B cell (primary cell): ENCODE measurements around the gene MUC6. TPM values are rescaled to one million over a fixed set of nuclear protein-coding genes. Genes with fewer than 3 reads are reported as not detected.

ENCODE experiments used
- ATAC-seq: fragments of 200-7000 bp; cut with Tn5 transposase; one replicate; pipeline ENCODE4 v1.10.0; 2021; ENCODE audit warnings: low read depth, mild to moderate bottlenecking, moderate number of reproducible peaks, moderate library complexity
- CTCF ChIA-PET: fragments of 350-600 bp; sonication (Branson Sonifier 250); formaldehyde crosslinking; loops from one replicate; lab custom pipeline; 2021; ENCODE audit warnings: antibody characterized with exemption, inconsistent platforms; lab: Charles Lee
- POLR2A ChIA-PET: fragments of 350-600 bp; sonication (Branson Sonifier 250); formaldehyde crosslinking; loops from one replicate; lab custom pipeline; 2021; ENCODE audit warnings: antibody characterized with exemption; lab: Charles Lee
- DNase-seq: peaks from one replicate; pipeline ENCODE4 v3.0.0; 2013
- H2AFZ ChIP-seq: 2 replicates; pipeline ENCODE4 v1.6.1; 2012; ENCODE audit warnings: mild to moderate bottlenecking, low read depth, low read length; ENCODE audit not compliant: insufficient read depth, poor library complexity, severe bottlenecking
- H3K27ac ChIP-seq, 2 donors: 1 replicate in 1 of 2; 2 replicates in 1 of 2; pipeline ENCODE4 v1.5.1; 2012 to 2013; ENCODE audit warnings: low read length in 2 of 2, mild to moderate bottlenecking in 2 of 2, moderate library complexity in 1 of 2
- H3K27me3 ChIP-seq, 4 experiments: fragments of 200-600 bp in 1 of 4; sonication (generic) in 1 of 4; replicated peaks in 1 of 4; 1 replicate in 2 of 4; 2 replicates in 2 of 4; pipeline versions ENCODE4 v1.6.1 to v1.7.0; 2013 to 2016; ENCODE audit warnings: low read length in 3 of 4, mild to moderate bottlenecking in 2 of 4, mixed read lengths in 1 of 4, moderate library complexity in 1 of 4; ENCODE audit not compliant: insufficient read depth in 4 of 4, control insufficient read depth in 3 of 4; ENCODE audit errors: control extremely low read depth in 1 of 4
- H3K36me3 ChIP-seq, 2 experiments: replicated peaks in 1 of 2; 1 replicate in 1 of 2; 2 replicates in 1 of 2; pipeline versions ENCODE4 v1.6.1 to v1.7.1; 2013; ENCODE audit warnings: low read length in 1 of 2; ENCODE audit not compliant: insufficient read depth in 2 of 2, control insufficient read depth in 1 of 2; ENCODE audit errors: control extremely low read depth in 1 of 2, extremely low read depth in 1 of 2
- H3K4me1 ChIP-seq, 2 donors: fragments of 200-600 bp in 1 of 2; sonication (generic) in 1 of 2; 1 replicate in 1 of 2; 2 replicates in 1 of 2; pipeline versions ENCODE4 v1.5.1 to v1.6.1; 2013 to 2017; ENCODE audit warnings: low read length in 2 of 2; ENCODE audit not compliant: control insufficient read depth in 2 of 2, insufficient read depth in 2 of 2
- H3K4me2 ChIP-seq: replicated peaks from 2 replicates; pipeline ENCODE3; 2012; ENCODE audit warnings: mild to moderate bottlenecking, low read depth, low read length; ENCODE audit not compliant: poor library complexity, severe bottlenecking
- H3K4me3 ChIP-seq, 5 experiments: fragments of 200-600 bp in 1 of 5; sonication (generic) in 1 of 5; 1 replicate in 3 of 5; 2 replicates in 2 of 5; pipeline versions ENCODE4 v1.5.1 to v1.7.0; 2011 to 2016; ENCODE audit warnings: low read length in 4 of 5, mild to moderate bottlenecking in 4 of 5, low read depth in 2 of 5, control low read depth in 1 of 5, moderate library complexity in 1 of 5; ENCODE audit not compliant: insufficient read depth in 1 of 5; ENCODE audit errors: control extremely low read depth in 1 of 5, extremely low read depth in 1 of 5
- H3K79me2 ChIP-seq: fragments of 200-600 bp; sonication (generic); one replicate; pipeline ENCODE4 v1.6.0; 2016; ENCODE audit warnings: low read length; ENCODE audit not compliant: control insufficient read depth, insufficient read depth
- H3K9ac ChIP-seq: fragments of 200-600 bp; sonication (generic); 2 replicates; pipeline ENCODE4 v1.6.1; 2017; ENCODE audit warnings: mild to moderate bottlenecking, low read length, moderate library complexity
- H3K9me3 ChIP-seq, 3 donors: one replicate each; pipeline versions ENCODE4 v1.6.1 to v1.7.1; 2013; ENCODE audit warnings: low read length in 2 of 3; ENCODE audit not compliant: control insufficient read depth in 2 of 3, insufficient read depth in 1 of 3; ENCODE audit errors: control extremely low read depth in 1 of 3
- H4K20me1 ChIP-seq: 2 replicates; pipeline ENCODE4 v1.6.0; 2012; ENCODE audit warnings: mild to moderate bottlenecking, low read length; ENCODE audit not compliant: insufficient read depth, control insufficient read depth, poor library complexity, severe bottlenecking
- H3K27ac Mint-ChIP-seq: one replicate; pipeline ENCODE4 v1.8.0; 2021; ENCODE audit warnings: mixed read lengths
- H3K27me3 Mint-ChIP-seq: one replicate; pipeline ENCODE4 v1.8.0; 2021; ENCODE audit warnings: mixed read lengths
- H3K4me1 Mint-ChIP-seq: one replicate; pipeline ENCODE4 v1.8.0; 2021; ENCODE audit warnings: mixed read lengths
- H3K4me3 Mint-ChIP-seq: one replicate; pipeline ENCODE4 v1.8.0; 2021; ENCODE audit warnings: mixed read lengths
- H3K9me3 Mint-ChIP-seq: one replicate; pipeline ENCODE4 v1.8.0; 2022; ENCODE audit warnings: mixed read lengths; ENCODE audit not compliant: insufficient read depth
- CTCF ChIP-seq: fragments of 200-600 bp; IDR thresholded peaks from one replicate; pipeline ENCODE4 v1.8.0; 2022; ENCODE audit warnings: antibody characterized with exemption, mild to moderate bottlenecking
- EZH2 ChIP-seq: IDR thresholded peaks from 2 replicates; pipeline ENCODE4 v1.6.1; 2012; ENCODE audit warnings: borderline replicate concordance, low read depth, mild to moderate bottlenecking, moderate library complexity, low read length; ENCODE audit not compliant: insufficient read depth, poor library complexity, severe bottlenecking
- WGBS: methylation state at CpG from one replicate; pipeline ENCODE4 v1.1.5; 2013; ENCODE audit warnings: missing lambda C conversion rate; ENCODE audit not compliant: insufficient coverage; 5-methylcytosine and 5-hydroxymethylcytosine counted together
- intact Hi-C: fragments of 100-400 bp; cut with micrococcal nuclease; formaldehyde crosslinking; loops from one replicate; pipeline ENCODE4 v1.10.0; 2022
- polyA plus RNA-seq: library from polyadenylated mRNA; depleted of rRNA; stranded (reverse); fragments of >200 nt; gene quantifications from 2 replicates; pipeline ENCODE4 v1.2.3, GENCODE V29; 2012
- total RNA-seq, 2 donors: library from RNA; stranded (reverse); fragments of 120-200 nt in 1 of 2; gene quantifications; 1 replicate in 1 of 2; 2 replicates in 1 of 2; pipeline versions ENCODE4 v1.2.3 to v1.2.4, GENCODE V29; 2013 to 2022

Gene MUC6
- total and polyA plus RNA-seq, 2 donors (not counting 1 experiment from before 2014, with no cell fraction given) = not detected

GRCh38 chr11:1029051-1029450 lies 7.5 kb downstream of the MUC6 start:
- H2AFZ ChIP-seq = no peak overlapping the region
- no peaks in the 10 kb centered on the region for H3K79me2 ChIP-seq
- ChIA-PET POLR2A (no interaction called here), CTCF (no interaction called here)
- Mint-ChIP-seq H3K27me3 (no peaks in the 10 kb centered on the region), H3K9me3 (no peaks in the 10 kb centered on the region), H3K27ac (no peak overlapping the region), H3K4me3 (no peak overlapping the region), H3K4me1 (no peaks in the 10 kb centered on the region)
- intact Hi-C loops = no loop called here
- ATAC-seq (no peak), DNase-seq (no peak)
- no peak overlapping the region for H3K27ac ChIP-seq
- H3K27me3 ChIP-seq = no peaks in the 10 kb centered on the region
- H3K4me3 ChIP-seq = no peak overlapping the region
- no peaks in the 10 kb centered on the region for H3K9me3 ChIP-seq
- WGBS = 90% methylated on average over 25 of the region's 25 CpGs
- H4K20me1 ChIP-seq = no peaks in the 10 kb centered on the region
- TF ChIP-seq EZH2 = no peak
- no peak for TF ChIP-seq CTCF
- H3K4me2 ChIP-seq = no peak overlapping the region
- no peaks in the 10 kb centered on the region for H3K4me1 ChIP-seq
- no peak overlapping the region for H3K9ac ChIP-seq
- H3K36me3 ChIP-seq = no peaks in the 10 kb centered on the region

GRCh38 chr11:1028616-1029015 lies 7.9 kb downstream of the MUC6 start:
- intact Hi-C loops = no loop called here
- no peak for ATAC-seq
- WGBS = 82% methylated on average over 10 of the region's 14 CpGs

More at GRCh38 chr11:1028616-1029015, 7.9 kb downstream of the MUC6 start:
- no peak for TF ChIP-seq EZH2
- TF ChIP-seq CTCF = no peak
- H3K27ac Mint-ChIP-seq = no peak overlapping the region
- no peaks in the 10 kb centered on the region for H3K79me2 ChIP-seq
- ChIA-PET POLR2A (no interaction called here), CTCF (no interaction called here)
- H3K4me1 ChIP-seq = no peaks in the 10 kb centered on the region
- H3K4me1 Mint-ChIP-seq = no peaks in the 10 kb centered on the region
- no peak overlapping the region for H2AFZ ChIP-seq
- H3K4me3 Mint-ChIP-seq = no peak overlapping the region
- H3K27me3 ChIP-seq = no peaks in the 10 kb centered on the region
- H3K9ac ChIP-seq = no peak overlapping the region
- no peak overlapping the region for H3K4me2 ChIP-seq
- no peaks in the 10 kb centered on the region for H3K36me3 ChIP-seq
- no peaks in the 10 kb centered on the region for H4K20me1 ChIP-seq
- DNase-seq = no peak
- H3K27ac ChIP-seq = no peak overlapping the region
- no peaks in the 10 kb centered on the region for H3K27me3 Mint-ChIP-seq
- H3K9me3 Mint-ChIP-seq = no peaks in the 10 kb centered on the region
- H3K4me3 ChIP-seq = no peak overlapping the region
- H3K9me3 ChIP-seq = no peaks in the 10 kb centered on the region
